MM.1S (cell line): ENCODE measurements around the gene ARHGEF11.

Experiments
- CTCF ChIP-seq: fragments of 300-600 bp; sonication (generic); IDR thresholded peaks from 2 replicates; pipeline ENCODE4 v1.5.1; 2016; ENCODE audit warnings: antibody characterized with exemption, low read length, mixed read lengths
- EZH2 ChIP-seq: fragments of 300-600 bp; sonication (generic); optimal IDR thresholded peaks from 2 replicates; pipeline ENCODE3; 2017; ENCODE audit warnings: low read depth, mild to moderate bottlenecking, antibody characterized with exemption, low read length, mixed read lengths
- EZH2phosphoT487 ChIP-seq: fragments of 300-600 bp; sonication (generic); IDR thresholded peaks from 2 replicates; pipeline ENCODE4 v1.6.1; 2018; ENCODE audit warnings: antibody characterized with exemption, low read length

- no peak for TF ChIP-seq CTCF
- no peak for TF ChIP-seq EZH2
- no peak for TF ChIP-seq EZH2phosphoT487
Observed at GRCh38 chr1:156904187-156904959, 141.2 kb downstream of the ARHGEF11 start.
